Testis (tissue), 2 donors: ENCODE measurements around the gene EIF4G2.

Source experiments
- CTCF ChIP-seq, 3 experiments: fragments of 450-650 bp in 2 of 3; fragments of 200-600 bp in 1 of 3; sonication (generic) in 1 of 3; IDR thresholded peaks; one replicate each; pipeline ENCODE4 v1.5.1; 2016 to 2019; ENCODE audit warnings: antibody characterized with exemption in 3 of 3, mild to moderate bottlenecking in 2 of 3, moderate library complexity in 1 of 3
- POLR2A ChIP-seq: fragments of 450-650 bp; IDR thresholded peaks from one replicate; pipeline ENCODE4 v1.6.1; 2017; ENCODE audit warnings: antibody characterized with exemption, mild to moderate bottlenecking, moderate library complexity

GRCh38 chr11:10749476-10749875 lies 59.2 kb downstream of the EIF4G2 start:
- TF ChIP-seq CTCF (IDR thresholded peaks at IDR 0.05) (no peak), POLR2A (no peak)
